Measurements from ENCODE around the gene C1orf198.

The C1orf198 gene

DNA sequence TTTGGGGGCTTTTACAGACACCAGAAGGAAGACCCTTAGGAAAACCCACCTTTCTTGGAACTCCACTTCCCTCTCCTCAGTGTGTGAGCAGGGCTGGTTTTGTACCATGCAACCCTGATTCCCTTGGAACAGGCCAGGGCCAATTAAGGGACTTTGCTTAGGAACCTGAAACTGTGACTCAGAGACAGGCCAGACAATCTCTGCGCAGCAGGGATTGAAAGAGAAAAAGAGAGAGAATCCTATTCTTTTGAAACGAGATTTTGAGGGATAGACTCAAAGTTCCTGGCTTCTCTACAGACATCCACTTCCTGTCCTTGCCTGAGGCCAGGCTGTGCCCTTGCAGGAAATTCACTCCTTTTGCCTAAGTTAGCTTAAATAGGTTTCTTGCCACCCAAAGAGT lies 23.1 kb upstream of the C1orf198 start:
- DNase-seq: no peak

GRCh38 chr1:230884646-230885045 lies 16.3 kb upstream of the C1orf198 start:
- DNase-seq: no peak

DNA sequence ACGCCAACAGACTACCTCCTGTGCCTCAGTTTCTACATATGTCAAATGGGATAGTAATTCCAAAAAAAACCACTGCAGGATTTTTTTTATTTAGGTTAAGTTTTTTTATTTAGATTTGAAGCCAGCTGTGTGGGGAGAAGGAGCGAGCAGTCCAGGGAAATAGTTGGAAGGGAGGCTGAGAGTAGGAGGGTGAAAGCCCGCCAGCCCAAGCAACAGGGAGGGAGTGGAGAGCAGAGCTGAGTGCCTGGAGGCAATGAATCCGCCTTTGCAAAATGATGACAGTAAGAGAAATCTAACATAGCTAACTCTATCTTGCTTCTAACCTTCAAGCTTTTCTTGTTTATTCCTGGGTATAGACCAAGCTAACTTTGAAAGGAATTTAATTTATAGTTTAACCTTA lies 15.6 kb upstream of the C1orf198 start:
- DNase-seq: no peak

DNA sequence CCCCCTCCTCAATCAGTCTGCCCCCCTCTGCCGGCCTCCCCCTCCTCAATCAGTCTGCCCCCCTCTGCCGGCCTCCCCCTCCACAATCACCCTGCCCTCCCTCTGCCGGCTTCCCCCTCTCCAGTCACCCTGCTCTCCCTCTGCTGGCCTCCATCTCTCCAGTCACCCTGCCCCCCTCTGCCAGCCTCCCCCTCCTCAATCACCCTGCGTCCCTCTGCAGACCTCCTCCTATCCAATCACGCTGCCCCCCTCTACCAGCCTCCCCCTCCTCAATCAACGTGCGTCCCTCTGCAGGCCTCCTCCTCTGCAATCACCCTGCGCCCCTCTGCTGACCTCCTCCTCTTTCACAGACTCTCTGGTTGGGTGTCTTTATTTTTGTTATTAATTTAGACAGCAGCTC lies 11.5 kb upstream of the C1orf198 start:
- DNase-seq: no peak

- DNase-seq: no peak
Measured at GRCh38 chr1:230878591-230878990, 10.3 kb upstream of the C1orf198 start.

GRCh38 chr1:230877924-230878590 lies 9.7 kb upstream of the C1orf198 start:
- no peak for DNase-seq

GRCh38 chr1:230877146-230877923 lies 9.0 kb upstream of the C1orf198 start:
- DNase-seq: no peak

DNA sequence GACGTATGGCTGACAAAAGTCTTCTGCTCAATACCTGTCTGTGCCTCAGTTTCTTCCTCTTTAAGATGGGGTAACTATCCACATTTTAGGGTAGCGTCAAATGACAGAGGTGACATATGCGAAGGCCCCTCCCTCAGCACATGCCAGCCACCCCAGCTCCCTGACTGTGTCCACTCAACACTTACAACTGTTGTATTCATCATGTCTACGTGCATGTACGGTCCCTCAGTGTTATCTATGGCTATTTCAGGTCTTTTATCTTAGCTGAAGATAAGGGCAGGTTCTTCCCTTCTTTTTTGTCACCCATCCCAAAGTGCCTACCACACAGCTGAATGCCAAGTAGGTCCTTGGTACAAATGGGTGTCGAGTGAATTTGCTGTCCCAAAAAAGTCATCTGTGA lies 8.3 kb upstream of the C1orf198 start:
- DNase-seq: no peak

DNA sequence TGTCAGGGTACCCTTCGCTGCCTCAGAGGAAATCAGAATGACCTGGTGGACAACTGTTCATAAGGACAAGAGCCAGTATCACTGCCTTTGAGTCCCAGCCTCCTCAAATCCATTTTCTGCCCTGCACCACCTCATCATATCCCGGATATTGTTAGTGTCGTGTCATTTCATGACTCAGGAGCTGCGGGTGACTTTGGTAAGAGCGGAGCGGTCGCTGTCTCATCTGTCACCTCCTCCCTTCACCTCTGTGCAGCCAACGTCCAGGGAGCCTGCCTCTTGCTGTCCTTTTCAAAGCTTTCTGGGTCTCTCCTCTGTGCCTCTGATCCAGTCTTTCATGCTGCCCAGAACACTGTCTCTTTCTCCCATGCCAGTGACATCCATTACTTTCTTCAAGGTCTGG lies 7.0 kb upstream of the C1orf198 start:
- no peak for DNase-seq

DNA sequence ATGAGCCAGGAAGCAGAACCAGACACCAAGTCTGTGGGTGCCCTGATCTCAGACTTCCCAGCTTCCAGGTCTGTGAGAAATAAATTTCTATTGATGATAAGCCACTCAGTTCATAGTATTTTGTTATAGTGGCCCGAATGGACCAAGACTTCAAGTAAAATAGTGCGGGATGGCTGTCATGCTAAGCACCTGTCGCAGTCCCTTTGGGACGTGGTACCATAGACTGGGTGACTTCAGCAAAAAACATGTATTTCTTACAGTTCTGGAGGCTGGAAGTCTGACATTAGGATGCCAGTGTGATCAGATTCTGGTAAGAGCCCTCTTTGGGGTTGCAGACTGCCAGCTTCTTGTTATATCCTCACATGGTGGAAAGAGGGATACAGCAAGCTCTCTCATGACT lies 2.6 kb upstream of the C1orf198 start:
- DNase-seq: no peak

DNA sequence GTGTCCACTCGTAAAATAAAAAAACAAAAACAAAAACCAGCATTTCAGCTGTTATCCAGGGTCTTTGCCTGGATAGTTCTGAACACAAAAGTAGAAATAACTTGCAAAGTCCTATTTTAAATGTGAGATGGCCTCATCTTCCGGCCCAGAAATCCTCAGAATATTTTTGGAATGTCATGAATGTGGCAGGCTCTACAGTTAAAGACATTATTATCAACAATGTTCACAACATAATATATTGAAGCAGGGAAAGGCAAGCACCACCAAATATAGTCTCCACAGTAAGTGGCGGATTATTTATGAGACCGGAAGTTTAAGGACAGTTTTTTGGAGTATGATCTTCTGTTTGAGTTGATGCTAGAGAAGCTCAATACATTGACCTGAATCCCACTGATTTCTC lies 1.2 kb upstream of the C1orf198 start:
- no peak for DNase-seq

- no peak for DNase-seq
Measured at GRCh38 chr1:230868736-230869385, 540 bp upstream of the C1orf198 start.

GRCh38 chr1:230867101-230867902 lies 1.0 kb downstream of the C1orf198 start:
- no peak for DNase-seq

DNA sequence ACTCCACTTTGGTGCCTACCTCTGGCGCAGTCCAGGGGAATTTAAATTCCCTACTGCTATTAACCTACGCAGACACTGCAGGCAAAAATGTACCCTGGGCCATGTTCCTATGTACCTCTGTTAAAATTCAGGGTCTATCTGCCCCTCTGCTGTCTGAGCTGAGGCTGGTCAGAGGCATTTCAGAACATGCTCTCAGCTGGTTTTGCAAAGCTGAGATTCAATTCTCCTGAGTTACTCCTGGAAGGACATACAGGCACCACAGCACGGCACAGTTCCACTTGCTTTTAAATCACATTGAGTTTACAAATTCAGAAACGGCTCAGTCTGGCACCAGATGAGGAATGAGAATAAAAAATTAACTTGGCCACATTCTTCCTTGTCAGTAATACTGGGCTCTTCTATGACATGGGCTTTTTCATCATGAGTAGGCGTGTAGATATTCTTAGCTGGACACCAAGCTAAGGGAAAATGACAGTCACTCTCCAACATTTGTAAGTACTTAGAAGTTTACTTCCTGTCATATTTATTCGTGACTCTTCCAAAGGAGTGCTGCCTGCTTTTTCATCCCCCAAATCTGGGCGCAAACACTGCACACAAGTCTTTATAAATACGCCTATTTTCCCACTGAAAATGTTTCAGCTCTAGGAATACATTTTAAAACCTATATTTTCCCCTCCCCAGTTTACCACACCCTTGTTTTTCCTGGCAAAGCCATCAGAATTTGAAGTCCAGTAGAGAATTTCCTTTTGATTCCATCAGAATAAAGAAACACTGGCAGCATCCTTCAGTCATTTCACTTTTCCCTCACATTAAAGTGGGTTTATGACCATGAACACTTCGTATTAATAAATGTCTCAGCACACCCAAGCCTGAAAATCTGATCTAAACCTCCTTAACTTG lies 1.9 kb downstream of the C1orf198 start:
- no peak for DNase-seq

GRCh38 chr1:230865062-230865817 lies 3.1 kb downstream of the C1orf198 start:
- no peak for DNase-seq

DNA sequence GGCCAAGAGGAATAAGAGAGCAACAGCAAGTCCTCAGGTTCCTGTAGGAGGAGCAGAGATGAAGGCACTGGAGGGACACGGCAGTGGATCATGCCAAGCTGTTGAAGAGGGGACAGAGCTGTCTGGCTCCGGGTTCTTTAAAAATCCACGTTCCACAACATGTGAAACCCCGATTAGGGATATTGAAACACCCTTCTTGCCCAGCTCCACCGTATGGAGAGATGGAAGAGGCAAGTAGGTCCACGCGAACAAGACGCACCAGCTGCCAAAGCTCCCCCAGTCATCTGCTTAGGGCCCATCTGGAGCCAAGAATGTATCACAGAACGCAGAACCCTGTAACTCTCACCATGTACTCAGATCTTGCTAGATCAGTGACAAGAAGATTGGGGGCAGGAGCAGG lies 3.9 kb downstream of the C1orf198 start:
- no peak for DNase-seq

DNA sequence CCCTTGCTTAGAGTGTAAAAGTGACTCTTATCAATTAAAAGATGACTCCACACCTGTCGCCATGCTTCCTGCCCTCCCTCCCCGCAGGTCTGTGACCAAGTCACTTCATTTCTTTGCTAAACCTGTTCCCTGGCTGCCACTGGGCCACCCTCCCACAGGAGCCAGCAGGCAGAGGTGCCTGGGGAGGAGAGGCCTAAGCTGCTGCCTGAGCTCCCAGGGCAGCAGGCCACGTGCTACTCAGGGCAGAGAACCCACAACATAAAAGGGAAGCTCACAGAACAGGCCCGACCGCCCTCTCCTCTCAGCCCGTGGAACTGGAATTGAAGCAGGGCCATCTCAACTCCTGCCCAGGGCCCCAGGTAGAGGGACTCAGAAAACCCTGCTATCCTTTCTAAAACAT lies 4.9 kb downstream of the C1orf198 start:
- no peak for DNase-seq

GRCh38 chr1:230861970-230862595 lies 6.2 kb downstream of the C1orf198 start:
- DNase-seq: no peak

DNA sequence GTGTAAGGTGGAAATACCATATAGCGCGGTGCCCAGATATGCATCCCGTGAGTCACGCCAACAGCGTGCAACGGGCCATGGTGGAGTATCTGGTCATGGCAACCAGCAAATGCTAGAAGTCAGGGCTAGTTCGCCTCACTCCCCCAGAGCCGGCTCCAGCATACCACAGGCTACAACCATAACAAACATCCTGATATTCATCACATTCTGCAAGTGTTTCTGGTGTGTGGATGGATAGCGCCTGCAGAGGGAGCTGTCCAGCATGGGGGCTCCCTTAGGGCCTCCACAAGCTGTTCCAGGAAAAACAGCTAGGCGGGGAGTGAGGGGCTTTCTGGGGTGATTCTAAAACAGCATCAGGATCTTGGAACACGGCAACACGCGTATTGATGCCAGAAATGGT lies 6.8 kb downstream of the C1orf198 start:
- DNase-seq: no peak

DNA sequence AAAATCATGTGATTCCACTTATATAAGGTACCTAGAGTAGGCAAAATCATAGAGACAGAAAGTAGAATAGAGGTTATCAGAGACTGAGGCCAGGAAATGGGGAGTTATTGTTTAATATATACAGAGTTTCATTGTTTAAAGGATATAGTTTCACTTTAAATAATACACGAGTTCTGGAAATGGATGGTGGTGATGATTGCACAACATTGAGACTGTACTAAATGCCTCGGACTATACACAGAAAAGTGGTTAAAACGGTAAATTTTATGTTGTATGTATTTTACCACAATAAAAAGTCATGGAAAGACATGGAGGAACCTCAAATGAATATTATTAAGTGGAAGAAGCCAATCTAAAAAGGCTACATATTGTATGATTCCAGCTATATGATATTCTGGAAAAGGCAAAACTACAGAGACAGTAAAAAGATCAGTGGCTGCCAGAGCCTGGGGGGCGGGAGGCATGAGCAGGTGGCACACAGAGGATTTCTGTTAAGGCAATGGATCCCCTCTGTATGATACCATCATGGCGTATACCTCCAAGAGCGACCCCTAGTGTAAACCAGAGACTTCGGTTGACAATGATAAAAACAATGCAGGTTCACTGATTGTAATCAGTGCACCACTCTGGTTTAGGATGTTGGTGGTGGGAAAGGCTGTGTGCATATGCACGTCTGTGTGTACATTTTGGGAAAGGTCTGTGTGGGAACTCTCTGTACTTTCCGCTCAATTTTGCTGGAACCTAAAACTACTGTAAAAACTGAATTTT lies 7.5 kb downstream of the C1orf198 start:
- DNase-seq: no peak
